Activated gamma-delta T cell treated with anti-CD3 and anti-CD28 coated beads, Interleukin-2, amount 50 U/mL, for 16 hours (primary cell): Measurements from ENCODE around the gene SLC25A27.

Experiments
- DNase-seq: peaks from one replicate; pipeline ENCODE4 v3.0.0-alpha.2; 2020; ENCODE audit warnings: low read depth

SLC25A27 gene

GRCh38 chr6:46715141-46715540, 62.4 kb downstream of the SLC25A27 start:
- no peak for DNase-seq

GRCh38 chr6:46719099-46719498, 66.3 kb downstream of the SLC25A27 start:
- DNase-seq, result no peak

- DNase-seq, result no peak
Observed at GRCh38 chr6:46720401-46720800, 67.6 kb downstream of the SLC25A27 start.
